B cell (primary cell): ENCODE data around the gene RAD51B.

Source experiments
- EZH2 ChIP-seq: IDR thresholded peaks from 2 replicates; pipeline ENCODE4 v1.6.1; 2012; ENCODE audit warnings: borderline replicate concordance, low read depth, mild to moderate bottlenecking, moderate library complexity, low read length; ENCODE audit not compliant: insufficient read depth, poor library complexity, severe bottlenecking
- TF ChIP-seq, protein P1 (sequence below): fragments of 200-600 bp; IDR thresholded peaks from one replicate; pipeline ENCODE4 v1.8.0; 2022; ENCODE audit warnings: antibody characterized with exemption, mild to moderate bottlenecking

DNA sequence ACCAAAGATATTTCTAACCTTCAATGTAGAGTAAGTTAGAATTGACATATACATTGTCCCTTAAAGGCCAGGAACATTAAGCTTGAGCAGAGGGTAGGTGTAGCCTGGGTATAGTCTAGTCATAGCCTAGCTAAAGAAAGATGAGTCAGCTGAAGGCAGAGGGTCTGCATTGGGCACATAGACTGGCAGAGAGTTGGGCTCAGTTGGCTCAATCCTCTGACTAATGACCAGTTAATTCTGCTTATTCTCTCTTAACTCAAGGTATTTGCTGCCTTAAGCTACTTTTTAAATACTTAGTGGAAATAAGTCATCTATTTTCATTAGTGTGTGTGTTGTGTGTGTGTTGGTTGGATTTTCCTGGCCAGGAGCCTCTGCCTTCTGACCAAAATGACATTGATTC lies 467.1 kb downstream of the RAD51B start:
- TF ChIP-seq, protein P1, sequence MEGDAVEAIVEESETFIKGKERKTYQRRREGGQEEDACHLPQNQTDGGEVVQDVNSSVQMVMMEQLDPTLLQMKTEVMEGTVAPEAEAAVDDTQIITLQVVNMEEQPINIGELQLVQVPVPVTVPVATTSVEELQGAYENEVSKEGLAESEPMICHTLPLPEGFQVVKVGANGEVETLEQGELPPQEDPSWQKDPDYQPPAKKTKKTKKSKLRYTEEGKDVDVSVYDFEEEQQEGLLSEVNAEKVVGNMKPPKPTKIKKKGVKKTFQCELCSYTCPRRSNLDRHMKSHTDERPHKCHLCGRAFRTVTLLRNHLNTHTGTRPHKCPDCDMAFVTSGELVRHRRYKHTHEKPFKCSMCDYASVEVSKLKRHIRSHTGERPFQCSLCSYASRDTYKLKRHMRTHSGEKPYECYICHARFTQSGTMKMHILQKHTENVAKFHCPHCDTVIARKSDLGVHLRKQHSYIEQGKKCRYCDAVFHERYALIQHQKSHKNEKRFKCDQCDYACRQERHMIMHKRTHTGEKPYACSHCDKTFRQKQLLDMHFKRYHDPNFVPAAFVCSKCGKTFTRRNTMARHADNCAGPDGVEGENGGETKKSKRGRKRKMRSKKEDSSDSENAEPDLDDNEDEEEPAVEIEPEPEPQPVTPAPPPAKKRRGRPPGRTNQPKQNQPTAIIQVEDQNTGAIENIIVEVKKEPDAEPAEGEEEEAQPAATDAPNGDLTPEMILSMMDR = no peak
- TF ChIP-seq EZH2 = no peak
